ENCODE results near the gene SDK1. TPM values are rescaled to one million over a fixed set of nuclear protein-coding genes. Genes with fewer than 3 reads are reported as not detected.
"Not testable (repeated sequence)": the region's sequence is repeated elsewhere in the genome, so short reads cannot be mapped to it uniquely, and the experiment has no call there.

SDK1 gene
- total RNA-seq, 1 experiment from 2014 or later = 5.1 TPM

DNA sequence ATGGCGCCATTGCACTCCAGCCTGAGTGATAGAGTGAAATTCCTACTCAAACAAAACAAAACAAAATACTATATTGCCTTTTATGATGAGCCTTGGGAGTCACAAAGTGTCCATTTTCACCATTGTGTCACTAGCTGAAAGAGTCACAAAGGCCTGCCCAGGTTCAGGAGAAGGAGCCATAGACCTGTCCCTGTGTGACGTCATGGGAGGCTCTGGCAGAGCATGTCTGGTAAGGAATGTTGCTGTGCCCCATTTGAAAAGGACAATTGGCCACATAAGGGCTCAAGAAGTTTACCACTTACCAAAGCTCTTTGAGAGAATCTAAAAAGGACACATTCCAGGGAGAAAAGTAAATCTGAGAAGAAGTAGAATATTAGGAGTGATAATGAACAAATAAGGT is 367.7 kb downstream of the SDK1 start:
- DNase-seq (ENCODE audit: low spot score) = no peak

DNA sequence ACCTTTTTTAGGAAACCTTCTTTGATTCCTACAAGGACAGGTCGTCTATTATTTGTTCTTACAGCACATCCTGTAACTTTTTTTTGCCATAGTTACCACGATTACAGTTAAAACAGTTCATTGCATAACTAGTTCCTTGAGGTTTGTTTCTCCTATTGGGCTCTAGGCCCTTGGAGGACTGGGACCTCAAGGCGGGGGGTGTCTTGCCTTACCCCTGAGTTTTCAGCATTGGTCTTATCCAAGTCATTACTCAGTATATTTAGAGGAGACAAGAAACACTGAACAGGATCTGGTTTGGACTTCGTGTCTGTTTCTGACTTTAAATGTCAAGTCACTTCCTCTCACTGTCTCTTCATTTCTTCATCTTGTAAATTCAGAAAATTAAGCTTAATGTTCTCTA is 369.8 kb downstream of the SDK1 start:
- DNase-seq (ENCODE audit: low spot score) = no peak

DNA sequence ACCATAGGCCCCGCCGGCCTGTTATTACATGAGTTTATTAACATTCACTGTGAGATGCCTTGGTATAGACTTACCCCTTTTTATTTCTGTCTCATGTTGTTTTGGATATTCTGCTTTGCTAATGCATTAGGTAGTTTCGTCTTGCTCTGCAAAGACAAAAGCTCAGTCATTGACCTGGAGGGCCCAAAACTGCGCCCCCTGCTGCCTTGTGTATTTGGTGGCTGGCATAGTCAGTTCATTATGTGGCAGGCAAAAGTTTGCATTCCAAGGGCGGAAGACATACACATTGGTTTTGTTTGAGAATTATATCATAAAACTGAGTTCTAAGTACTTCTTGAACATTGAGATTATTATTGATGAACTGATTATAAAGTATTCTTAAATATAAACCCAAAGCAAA is 372.5 kb downstream of the SDK1 start:
- peak; percentile 74 for DNase-seq (ENCODE audit: low spot score)

DNA sequence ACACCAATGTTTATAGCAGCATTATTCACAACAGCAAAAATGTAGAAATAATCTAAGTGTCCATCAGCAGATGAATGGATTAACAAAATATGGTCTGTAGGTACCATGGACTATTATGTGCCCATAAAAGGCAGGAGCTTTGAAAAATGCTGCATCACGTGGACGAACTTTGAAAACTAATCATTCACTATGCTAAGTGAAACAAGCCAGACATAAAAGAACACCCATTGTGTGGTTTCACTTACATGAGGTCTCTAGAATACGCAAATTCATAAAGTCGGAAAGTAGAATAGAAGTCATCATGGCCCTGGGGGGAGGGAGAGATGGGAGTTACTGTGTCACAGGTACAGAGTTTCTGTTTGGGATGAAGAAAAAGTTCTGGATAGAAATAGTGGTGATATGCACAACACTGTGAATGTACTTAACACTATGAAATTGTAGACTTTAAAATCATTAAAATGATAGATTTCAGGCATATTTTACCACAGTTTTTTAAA is 377.3 kb downstream of the SDK1 start:
- DNase-seq (ENCODE audit: low spot score) = no peak

DNA sequence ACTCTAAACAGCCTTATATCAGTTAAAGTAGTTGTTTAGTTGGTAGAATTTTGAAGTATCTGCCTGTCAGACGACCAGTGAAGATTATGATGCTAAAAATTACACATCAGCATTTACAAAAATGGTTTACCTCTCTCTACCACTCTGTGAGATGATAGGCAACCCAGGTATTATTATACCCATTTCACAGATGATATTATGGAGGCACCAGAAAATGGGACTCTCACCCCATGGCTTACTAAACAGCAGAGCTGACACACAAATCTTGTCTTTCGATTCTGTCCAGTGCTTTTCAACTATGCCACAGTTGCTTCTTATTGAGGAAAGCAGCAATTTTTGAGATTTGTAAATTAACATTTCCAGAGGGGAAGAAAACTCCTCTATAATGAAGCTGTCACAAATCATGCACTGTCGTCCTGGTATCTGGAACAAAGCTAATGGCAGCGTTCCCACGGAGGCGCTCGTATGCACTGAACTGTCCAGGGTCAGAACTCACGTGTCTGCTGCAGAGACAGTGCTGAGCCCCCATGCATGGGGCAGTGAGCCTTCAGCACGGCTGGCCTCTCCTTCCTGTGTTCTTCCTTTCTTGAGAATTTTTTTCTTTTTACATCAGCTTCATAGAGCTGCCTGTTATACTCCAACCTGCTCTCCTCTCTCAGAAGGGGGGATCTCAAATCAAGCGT is 381.1 kb downstream of the SDK1 start:
- no peak for DNase-seq (ENCODE audit: low spot score)

DNA sequence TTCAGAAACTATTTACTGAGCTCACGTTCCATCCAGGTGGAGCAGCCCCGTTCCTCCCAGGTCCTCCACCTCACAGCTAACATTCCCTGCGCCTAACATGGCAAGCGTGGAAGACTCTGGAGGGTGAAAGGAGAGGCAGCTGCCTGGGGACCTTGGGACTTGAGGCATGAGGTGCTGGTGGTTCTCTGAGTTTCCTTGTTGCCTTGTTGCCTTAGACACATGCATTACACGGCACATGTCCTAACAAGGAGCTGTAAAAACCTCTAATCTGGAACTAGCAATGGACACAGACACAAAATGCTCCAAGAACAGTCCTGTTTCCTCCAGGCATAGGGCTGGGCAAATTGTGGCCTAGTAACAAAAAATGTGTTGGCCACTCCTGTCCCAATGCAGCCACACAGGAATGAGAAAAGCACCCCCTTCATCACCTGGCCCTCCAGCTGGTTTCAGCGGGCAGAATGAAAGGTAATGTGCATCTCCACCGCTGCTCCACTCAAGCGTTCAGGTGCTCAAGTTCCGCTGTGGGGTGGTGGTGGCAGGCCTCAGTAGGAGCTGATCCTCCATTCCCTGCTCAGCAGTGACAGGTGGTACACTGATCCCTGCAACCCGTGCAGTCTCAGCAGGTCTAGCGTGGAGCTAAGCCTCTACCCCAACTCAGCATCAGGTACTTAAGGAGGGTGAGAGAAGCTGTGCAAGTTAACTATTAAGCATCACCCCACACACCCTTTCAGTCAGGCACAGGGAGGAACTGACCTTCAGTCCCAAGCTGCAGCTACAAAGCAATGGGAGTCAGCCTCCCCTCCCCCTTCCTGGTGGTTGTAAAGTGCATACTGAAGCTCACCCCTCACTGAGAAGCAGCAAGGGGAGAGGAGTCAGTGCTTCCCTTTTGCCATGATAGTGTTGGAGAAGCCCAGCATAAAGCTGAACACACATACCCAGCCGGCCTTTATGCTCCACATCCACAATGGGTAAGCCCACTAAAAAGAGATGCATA is 382.8 kb downstream of the SDK1 start:
- no peak for DNase-seq (ENCODE audit: low spot score)

DNA sequence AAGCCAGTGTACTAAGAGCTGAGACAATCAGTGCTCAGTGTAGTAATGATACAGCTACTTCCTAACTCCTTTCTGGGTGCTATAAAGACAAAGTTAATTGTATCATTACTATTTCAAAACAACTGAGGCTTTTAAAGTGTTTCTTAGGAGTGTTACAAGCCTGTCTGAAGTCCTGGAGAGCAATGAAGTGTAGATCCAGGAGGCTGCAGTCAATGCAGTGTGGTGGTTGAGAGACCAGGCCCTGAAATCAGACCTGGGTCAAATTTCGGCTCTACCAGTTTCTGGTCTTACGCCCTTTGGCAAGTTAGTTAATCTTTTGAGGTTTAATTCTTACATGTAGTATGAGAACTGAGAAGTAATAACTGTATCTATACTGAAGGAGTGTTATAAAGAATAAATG is 387.0 kb downstream of the SDK1 start:
- no peak for DNase-seq (ENCODE audit: low spot score)

DNA sequence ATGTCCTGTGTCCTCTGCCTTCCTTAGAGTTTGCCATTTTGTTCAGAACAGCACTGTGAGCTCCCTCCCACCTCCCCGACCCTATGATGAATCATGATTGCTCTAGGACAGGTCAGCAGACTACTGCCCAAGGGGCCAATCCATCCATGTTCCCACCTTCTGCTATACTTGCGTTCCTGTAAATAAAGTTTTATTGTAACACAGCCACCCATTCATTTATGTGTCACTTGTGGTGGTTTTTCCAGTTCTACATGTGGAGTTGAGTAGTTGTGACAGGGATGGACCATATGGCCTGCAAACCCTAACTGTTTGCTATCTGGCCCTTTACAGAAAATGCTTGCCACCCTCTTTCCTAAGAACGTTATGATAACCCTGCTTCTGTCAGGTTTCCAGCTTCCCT is 387.8 kb downstream of the SDK1 start:
- no peak for DNase-seq (ENCODE audit: low spot score)

DNA sequence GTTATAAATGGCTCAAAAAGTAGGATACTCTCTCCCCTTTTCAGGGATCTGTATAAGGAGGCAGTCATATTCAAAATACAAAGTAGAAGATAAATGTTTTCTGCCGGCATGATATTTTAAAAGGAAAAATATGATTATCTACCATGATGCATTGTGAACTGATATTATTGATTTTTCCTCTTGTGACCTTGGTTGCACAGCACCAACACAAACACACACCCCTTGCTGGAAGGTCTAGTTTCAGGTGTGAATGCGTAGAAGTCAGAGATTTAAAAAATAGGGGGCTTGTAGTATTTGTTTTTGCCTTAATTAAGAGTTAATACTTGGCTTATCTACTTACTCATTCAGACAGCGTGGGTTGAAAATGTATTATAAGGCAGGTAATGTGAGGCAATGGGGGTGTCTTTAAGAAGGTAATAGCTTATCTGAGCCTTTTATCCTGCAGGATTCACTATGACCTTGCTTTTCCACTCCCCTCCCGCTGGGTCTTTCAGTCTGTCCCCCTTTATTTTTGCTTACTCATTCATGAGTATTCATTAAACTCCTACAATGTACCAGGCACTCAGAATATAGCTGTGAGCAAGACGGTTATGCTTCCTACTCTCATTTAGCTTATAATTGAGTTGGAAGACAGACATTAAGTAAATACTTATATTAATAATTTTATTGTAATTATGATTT is 390.6 kb downstream of the SDK1 start:
- DNase-seq (ENCODE audit: low spot score) = no peak

DNA sequence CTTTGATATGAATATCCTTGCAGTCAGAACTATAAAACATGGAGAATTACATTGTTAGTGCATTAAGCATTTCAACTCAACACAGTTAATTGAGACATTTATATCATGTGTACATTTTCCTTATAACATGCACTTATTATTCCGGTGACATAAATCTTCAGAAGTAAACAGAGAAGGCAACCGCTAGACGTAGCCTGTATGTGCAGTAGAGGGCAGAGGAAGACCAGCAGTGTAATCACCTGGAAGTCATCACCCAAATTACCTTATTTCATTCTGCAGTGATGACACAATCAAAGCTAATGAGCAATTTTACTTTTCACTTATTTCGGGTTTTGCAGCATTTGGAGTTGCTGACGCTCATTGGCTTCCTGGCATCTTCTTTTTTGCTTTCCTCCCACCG is 394.6 kb downstream of the SDK1 start:
- no peak for DNase-seq (ENCODE audit: low spot score)

DNA sequence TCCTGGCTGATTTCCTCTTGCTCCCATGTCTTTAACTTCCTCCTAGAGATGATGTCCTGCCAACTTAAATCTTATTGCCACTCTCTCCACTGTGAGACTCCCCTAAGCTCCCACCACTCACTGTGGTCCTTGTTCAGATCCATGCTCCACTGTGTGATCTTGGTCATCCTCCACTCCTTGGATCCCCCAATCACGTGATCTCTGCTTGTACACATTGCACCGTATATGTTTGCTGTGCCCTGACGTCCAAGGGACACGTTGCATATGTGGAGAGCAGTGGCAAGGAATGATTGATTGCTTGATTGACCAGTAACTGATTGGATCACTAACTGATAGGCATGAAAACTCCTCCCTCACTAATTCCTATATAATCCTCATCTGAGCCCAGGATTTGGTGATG is 395.1 kb downstream of the SDK1 start:
- DNase-seq (ENCODE audit: low spot score) = no peak

DNA sequence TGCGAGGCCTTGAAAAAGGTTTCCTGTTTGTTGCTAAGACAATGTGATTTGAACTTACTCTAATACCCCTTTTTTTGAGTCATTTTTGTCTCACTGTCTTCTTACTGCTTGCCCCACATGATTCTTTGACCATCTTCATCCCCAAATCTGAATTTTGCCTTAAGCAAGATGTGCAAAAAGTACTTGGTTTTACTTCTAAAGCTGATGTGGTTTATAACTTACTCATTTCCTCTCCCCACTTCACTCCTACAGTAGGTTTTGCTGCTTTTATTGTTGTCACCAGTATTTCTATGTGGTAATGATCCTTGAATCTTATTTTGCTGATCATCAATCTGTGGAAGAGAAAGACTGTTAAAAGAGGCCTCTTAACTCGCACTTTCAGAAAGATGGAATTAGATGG is 396.4 kb downstream of the SDK1 start:
- DNase-seq (ENCODE audit: low spot score) = no peak

DNA sequence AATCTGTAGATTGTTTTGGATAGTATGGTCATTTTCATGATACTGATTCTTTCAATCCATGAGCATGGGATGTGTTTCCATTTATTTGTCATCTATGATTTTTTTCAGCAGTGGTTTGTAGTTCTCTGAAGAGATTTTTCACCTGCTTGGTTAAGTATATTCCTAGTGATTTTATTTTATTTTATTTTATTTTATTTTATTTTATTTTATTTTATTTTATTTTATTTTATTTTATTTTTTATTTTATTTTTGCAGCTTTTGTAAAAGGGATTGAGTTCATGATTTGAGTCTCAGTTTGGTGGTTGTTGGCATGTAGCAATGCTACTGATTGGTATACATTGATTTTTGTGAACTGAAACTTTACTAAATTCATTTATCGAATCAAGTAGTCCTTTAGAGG is 404.2 kb downstream of the SDK1 start:
- no peak for DNase-seq (ENCODE audit: low spot score)

DNA sequence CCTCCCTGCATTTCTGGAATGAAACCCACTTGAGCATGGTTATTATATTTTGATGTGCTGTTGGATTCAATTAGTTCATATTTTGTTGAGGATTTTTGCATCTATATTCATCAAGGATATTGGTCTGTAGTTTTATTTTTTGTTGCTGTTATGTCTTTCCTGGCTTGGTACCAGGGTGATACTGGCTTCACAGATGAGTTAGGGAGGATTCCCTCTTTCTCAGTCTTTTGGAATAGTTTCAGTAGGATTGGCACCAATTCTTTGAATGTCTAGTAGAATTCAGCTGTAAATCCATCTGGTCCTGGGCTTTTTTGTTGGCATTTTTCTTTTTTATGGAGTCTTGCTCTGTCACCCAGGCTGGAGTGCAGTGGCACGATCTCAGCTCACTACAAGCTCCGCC is 405.0 kb downstream of the SDK1 start:
- DNase-seq (ENCODE audit: low spot score) = not testable (repeated sequence)

DNA sequence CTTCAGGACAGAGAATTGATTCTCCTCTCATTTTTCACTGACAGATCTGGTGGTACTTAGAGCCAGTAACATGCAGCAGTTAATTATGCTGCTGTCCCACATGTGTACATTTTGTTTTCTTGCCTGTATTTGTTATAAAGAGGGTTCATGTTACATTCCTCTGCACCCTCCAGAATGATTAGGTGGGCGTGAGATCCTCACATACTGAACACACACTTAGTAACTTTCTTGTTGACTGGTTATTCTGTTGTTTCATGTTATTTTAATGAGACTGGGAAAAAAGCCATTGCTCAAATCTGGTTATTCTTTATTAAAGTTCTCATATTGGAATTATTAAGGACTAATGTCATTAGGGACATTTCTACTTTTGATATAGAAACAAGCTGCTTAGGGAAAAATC is 409.1 kb downstream of the SDK1 start:
- DNase-seq (ENCODE audit: low spot score) = no peak

DNA sequence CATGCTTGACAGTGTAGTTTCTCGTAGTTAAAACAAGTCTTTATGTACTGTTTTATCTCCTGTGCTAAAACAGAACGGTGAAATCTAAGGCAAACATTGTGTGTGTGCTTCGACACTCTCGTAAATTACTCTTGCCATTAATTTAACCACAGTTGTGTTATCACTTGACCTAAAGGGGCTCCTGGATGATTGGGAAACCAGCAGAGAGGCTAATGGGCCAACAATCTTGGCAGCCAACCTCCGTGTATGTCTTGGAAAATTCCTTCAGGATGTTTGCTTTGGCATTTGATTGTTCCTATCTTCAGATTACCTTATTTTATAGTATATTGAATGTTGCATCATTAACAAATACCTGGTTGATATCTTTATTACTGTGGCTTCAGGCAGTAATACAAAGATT is 409.5 kb downstream of the SDK1 start:
- no peak for DNase-seq (ENCODE audit: low spot score)

DNA sequence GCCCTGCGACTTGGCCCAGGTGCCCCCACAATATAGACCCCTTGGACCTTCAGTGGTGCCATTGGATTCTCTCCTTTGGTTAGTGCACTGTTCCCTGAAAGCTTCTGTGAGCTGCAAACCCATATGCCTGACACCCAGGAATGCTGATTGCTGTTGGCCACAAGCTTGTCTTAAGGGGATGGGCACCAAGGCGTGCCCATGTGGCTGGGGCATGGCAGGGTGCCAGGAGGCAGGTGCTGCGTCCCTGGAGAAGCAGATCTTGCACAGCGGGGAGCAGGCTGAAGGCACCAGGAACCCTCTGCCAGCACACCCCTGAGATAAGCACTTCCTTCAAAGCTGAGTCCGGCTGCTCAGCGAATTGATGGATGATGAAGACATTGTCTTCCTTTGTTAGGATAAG is 411.8 kb downstream of the SDK1 start:
- no peak for DNase-seq (ENCODE audit: low spot score)

DNA sequence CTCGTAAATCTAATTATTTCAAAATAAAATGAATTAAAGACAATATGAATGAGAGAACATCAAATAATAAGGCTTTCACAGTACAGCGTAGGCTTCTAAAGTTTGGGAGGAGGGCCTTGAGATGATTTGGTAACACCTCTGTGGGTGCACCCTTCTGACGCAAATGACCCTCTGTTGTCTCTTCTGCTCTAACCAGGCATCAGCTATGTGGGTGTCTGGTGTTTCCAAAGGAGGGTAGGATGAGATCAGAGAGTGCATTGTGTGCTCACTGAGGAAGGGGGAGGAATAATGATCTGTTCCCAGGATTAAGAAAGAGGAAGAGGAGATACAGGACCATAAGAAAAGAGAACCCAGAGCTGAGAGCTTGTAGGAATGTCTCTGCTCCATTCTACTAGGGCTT is 420.4 kb downstream of the SDK1 start:
- no peak for DNase-seq (ENCODE audit: low spot score)

DNA sequence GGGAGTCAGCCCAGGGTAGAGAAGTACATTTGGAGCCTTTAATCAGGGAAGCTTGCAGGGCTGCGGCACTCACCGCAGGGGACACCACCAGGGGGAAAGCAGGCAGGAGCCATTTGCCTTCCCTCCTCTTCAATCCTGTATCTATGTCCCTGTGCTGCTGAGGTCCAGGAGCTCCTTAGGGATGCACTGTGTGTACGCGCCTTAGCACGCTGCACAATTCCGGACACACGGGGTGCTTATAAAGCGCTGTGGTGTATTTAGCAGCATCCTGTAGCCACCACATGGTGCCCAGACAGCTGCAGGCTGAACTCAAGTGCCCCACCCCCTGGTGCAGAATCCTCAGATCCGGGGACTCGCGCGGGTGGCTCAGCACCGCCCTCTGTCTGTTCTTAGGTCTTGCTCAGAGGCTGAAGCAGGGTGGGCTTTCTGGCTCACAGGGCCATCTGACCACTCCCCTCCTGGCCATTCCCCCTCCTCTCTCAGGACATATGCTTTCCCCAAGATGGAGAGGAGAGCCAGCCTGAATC is 421.4 kb downstream of the SDK1 start:
- no peak for DNase-seq (ENCODE audit: low spot score)

DNA sequence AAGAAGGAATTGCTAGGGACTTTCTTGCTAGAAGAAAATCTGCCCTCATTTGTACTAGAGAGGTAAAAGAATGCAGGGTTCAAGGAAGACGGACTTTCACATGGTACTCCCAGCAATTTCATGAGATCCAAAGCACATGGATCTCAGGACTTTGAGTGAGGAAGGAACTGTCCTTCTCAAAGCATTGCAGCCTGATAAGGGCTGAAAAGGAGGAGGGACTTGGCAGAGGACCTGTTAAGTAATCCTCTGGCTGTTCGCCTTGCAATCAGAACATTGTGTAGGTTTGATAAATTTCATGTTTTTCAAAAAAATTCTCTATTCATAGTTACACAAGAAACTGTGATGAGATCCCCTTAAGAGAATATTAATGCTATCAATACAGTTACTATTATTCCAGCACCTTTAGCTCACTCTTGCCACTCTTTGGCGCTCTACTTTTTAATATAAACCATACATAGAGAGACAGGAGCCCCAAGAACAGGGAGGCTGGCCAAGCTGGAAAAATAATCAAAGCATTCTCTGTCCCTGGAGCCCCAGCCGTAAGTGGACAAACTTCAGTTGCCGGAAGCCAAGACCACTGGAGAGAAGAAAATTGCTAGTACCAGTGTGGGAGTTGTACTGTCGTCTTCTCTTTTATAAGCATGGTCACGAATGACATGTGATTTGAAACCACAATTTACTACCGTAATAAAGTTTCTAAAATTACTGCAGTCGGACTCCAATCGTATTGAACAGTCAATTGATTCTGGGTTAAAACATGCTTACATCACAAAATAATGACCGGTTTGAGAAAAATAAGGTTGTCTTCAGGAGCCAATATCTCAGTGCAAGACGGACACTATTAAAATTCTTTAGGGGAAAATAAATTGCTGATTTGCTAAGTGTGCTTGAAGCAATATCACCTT is 424.4 kb downstream of the SDK1 start:
- peak; percentile 4 for DNase-seq (ENCODE audit: low spot score)

DNA sequence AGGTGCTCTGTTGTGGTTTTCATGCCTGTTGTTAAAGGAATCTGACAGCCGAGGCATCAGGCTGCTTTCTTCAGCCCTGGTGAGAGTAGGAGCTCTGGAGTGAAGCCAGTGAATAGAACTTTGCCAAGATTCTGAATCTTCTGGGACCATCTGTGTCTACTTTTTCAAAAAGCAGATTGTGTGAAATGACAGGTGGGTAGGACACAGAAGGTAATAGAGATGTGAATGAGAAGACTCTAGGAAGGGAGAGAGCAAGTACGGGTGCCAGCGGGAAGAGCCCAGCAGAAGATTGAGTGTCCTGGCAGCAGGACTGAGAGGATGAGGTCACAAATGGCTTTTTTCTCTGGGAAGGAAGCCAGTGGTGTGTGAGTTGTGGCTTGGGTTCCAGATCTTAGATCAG is 429.2 kb downstream of the SDK1 start:
- peak; percentile 4 for DNase-seq (ENCODE audit: low spot score)

Measured in H4 (cell line).